ENCODE data around the gene CAMTA1.

- no peak for TF ChIP-seq CTCF (IDR thresholded peaks at IDR 0.05; ENCODE audit: low read depth, low read length, missing input control)
- no peak for TF ChIP-seq JUND (IDR thresholded peaks at IDR 0.05)
These were observed 507.6 kb downstream of the CAMTA1 start for GRCh38 chr1:7292714-7293419.

Measured in liver (tissue), 3 donors.